HG03280 (cell line): ENCODE measurements around the gene MYADML2.

Source experiments
- ATAC-seq: cut with Tn5 transposase; IDR thresholded peaks from one replicate; pipeline ENCODE4 v1.9.1; 2021; ENCODE audit warnings: mild to moderate bottlenecking, moderate library complexity; ENCODE audit not compliant: unreplicated experiment

Gene MYADML2

GRCh38 chr17:81940538-81941483 lies 6.2 kb downstream of the MYADML2 start:
- ATAC-seq: no peak

DNA sequence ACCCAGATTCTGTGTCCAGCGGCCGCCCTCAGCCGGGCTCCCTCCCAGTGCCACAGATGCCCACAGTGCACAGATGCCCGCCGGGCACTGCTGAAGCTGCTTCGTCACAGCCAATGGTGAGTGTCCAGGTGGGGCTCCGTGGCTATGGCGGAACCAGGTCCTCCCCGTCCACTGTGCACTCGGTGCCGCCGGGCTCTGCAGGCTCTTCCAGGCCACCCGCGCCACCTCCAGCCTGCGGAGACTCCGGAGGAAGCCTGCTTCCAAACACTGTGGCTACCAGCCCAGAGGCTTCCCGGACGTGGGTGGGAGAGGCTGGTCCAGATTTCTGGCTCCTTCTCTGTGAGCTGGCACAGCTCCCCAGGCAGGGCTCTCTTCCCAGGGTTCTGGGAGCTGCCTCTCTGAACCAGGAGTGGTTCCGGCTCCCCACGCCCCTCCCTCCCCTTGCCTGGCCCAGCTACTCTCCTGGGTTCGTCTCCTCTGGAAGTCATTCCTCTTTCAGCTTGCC lies 7.1 kb downstream of the MYADML2 start:
- no peak for ATAC-seq

DNA sequence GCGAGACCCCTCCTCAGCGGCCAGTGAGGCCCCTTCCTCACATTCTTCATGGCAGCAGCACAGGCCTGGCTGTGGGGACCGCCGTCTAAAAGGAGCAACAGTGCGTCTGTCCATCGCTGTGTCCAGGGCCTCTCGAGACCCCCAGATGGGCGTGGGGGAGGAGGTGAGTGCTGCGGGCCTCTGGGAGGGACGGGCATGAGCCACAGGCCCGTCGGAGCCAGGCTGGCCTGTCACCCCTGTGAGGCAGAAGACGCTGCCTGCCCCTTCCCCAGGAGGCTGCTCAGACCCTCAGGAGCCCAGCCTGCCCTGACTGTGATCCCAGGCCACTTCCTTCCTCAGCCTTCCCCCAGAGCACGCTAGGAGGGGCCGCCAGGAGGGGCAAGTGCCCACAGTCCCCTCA lies 7.8 kb downstream of the MYADML2 start:
- ATAC-seq: no peak

GRCh38 chr17:81935709-81936084 lies 11.3 kb downstream of the MYADML2 start:
- ATAC-seq: no peak

DNA sequence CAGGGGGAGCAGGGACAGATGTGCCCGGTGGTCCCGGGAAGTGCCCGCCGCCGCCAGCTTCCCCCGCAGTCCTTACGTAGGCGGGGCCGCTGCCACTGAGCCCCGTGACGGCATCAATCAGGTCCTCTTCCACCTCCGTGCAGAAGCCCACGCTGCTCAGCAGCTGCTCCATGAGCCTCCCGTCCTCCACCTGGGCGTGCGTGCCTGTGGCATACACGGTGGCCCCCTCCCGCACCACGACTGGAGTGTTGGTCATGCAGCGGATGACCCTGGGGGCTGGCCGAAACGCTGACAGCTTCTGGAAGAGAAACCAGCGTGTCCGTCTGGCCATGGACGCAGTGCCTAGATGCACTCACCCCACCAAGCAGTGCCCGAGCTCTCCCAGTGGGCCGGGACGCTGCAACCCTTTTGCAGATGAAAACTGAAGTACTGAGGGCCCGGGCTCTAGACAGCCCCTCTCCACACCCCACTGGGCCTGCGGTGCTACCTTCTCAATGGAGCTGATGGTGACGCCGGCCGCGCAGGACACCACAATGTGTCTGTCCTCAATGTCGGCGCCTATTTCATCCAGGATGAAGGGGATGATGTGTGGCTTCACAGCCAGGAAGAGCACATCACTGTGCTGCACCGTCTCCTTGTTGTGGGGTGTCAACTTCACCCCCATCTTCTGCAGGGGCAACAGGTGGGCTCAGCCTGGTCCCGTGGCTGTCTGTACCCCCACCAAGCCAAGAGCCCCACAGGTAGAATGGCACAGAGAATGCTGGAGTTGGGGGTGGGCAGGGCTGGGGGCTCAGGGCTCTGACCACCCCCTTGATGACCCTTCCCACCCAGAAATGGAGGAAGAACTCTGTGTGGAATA lies 12.0 kb downstream of the MYADML2 start:
- no peak for ATAC-seq

- ATAC-seq: no peak
Measured at GRCh38 chr17:81934098-81934757, 12.8 kb downstream of the MYADML2 start.

DNA sequence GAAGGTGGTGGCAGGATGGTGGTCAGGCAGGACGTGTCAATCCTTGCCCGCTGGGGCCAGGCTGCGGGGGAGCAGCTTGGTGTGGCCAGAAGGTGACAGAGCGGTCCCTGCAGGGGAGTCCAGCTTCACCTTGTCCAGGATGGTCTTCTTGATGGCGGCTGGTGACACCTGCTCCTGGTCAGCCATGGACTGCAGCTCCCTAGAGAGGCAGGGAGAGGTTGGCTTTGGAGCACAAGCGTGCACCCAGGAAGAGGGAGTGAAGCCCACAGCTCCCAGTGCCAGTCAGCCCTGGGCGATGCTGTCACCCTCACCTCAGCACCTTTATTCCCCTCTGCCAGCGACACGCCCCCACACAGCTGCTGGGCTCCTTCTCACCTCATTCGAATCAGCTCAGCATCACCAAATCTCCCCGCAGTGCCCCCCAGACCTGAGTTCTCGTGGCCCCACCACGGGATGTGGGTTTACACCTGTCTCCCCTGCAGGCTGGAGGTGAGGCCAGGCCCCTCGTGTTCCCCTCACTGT lies 13.8 kb downstream of the MYADML2 start:
- no peak for ATAC-seq

- no peak for ATAC-seq
Measured at GRCh38 chr17:81932333-81932983, 14.6 kb downstream of the MYADML2 start.

DNA sequence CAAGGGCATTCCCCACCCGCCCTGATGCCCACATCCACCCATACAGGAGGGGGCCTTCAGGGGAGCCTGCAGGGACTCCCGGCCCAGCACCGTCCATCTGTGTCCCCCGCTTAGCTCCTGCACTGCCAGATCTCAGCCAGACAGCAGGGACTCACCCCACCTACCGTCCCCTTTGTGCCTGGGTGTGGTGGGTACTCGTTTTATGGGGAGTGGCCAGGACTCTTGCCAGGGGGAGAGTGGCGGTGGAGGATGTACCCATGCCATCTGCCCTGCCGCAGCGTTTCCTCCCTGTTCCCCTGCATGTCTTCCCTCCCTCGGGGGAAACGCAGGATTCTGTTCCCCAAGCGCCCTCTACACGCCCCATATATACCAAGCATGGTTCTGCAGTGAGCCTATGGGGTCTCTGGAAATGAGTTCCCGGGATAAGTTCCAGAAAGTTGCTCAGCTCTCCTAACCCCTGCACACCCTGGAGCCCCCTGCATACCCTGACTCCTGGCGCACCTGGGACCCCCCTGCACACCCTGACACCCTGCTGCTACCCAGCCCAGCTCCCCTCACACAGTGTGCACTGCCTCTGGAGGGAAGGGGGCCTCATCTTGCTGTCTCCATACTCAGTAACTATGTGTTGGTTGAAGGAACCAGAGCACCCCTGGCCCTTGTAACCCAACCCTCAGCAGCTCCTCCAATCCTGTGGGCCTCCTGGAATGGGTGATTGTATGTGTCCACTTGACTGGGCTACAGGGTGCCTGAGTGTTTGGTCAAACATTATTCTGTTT lies 15.3 kb downstream of the MYADML2 start:
- no peak for ATAC-seq

GRCh38 chr17:81931189-81931556 lies 15.9 kb downstream of the MYADML2 start:
- no peak for ATAC-seq

- ATAC-seq: no peak
Measured at GRCh38 chr17:81930142-81931125, 16.6 kb downstream of the MYADML2 start.

DNA sequence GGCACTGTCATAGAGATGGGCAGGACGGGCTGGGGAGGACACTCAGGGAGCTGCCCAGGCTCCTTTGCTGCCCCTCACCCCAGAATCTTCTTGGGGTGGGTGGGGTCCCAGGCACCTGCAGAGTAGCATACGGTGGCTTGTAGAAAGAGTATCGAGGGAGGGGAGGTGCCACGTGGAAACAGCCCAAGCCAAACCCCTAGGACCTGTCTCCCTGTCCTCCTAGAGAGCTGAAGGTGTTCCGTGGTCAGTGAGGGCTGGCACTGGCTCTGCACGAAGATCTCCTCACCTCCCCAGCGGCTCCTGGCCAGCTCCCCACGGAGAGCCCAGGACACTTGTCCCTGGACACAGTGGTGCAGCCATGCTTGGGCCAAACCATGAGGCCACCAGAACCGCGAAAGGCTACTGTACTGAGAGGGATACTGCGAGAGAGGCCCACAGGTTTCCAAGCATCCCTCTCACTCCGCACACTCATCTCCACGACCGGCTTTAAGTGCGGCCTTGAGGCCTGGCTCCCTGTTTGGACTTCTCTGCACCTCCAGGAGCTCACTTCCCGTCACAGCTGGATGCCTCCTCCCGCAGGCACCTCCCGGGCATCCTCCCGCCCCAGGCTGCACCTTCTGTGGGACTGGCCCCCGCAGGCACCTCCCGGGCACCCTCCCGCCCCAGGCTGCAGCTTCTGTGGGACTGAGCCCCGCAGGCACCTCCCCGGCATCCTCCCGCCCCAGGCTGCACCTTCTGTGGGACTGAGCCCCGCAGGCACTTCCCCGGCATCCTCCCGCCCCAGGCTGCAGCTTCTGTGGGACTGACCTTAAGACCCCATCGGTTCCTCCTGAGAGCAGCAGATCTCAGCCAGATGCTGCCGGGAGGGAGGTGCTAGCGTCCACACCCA lies 17.5 kb downstream of the MYADML2 start:
- no peak for ATAC-seq

GRCh38 chr17:81928544-81929252 lies 18.3 kb downstream of the MYADML2 start:
- ATAC-seq: no peak

DNA sequence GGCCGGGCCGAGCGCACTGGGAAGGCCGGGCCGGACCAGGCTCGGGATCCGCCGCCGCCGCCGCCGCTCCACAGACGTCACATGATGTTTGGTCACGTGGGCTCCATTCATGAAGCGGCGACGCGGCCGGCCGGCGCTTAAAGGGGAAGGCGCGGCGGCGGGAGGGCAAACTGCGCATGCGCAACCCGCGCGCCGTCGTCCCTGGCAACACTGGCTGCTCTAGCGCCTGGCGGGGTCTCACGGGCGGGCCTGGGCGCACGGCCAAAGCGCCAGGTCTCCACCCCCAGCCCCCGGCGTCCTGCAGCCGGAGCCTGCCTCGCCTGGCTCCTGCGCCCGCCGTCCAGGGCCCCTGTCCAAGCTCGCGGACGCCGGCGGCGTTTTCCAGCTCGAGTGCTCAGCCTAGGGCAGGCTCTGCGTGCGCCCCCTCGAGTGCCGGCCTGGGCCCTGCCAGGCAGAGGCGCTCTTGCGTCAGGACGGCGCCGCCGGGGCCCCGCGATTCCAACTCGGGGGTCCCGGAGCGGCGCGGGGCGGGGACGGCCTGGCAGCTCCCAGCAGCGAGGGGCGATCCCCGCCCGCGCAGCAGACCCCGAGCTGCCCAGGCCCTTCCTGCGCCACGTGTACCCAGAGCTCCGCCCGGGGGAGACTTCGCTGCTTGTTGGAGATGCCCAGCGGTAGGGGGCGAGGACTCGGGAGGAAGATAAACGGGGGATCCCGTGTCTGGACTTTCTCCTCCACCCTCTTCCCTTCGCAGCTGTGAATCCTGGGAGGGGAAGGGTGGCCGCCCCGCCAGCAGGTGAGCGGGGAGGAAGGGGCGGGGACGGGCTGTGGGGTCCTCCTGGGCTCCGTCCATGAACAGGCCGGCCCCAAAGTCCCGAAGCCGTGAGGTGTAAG lies 19.1 kb downstream of the MYADML2 start, which contains the start of gene MAFG:
MAFG (minus strand) TSS at position 83 of the 891 bp plus-strand sequence. CDS start 4,550 bp downstream, outside the sequence.
- peak; percentile 74 for ATAC-seq

DNA sequence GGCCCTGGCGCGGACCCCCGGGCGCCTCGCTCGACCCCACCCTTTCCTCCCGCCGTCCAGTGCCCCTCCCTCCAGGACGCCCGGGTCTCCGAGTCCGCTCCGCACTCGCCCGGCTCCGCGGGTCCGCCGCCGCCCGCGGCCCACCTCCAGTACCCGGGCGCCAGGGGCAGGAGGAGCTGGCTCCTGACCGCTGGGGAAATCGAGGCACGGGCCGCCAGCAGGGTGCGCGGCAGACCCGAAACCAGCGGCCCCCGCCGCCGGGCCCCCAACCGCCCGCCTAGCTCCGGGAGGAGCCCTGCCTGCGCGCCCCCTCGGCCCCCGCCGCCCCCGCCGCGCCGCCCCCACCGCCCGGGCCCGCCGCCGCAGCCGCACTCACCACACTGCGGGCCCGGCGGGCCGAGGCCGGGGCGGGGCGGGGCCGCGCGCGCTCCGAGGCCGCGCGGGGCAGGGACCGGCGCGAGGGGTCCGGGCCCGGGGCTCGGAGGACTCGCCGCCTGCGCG lies 19.8 kb downstream of the MYADML2 start:
- peak; percentile 17 for ATAC-seq
